SK-N-SH (cell line): Measurements from ENCODE around the gene PTPRB. TPM values are rescaled to one million over a fixed set of nuclear protein-coding genes. Genes with fewer than 3 reads are reported as not detected.

ENCODE experiments used
- CTCF ChIA-PET: fragments of 300-600, 350-600 bp; formaldehyde crosslinking; extraction: SDS; loops from one replicate; lab custom pipeline; 2021; lab: Yijun Ruan, JAX
- POLR2A ChIA-PET: fragments of 350-600 bp; sonication (Branson Sonifier 250); formaldehyde crosslinking; extraction: SDS; loops from one replicate; lab custom pipeline; 2020; ENCODE audit warnings: antibody characterized with exemption, inconsistent platforms; lab: Yijun Ruan, JAX
- DNase-seq: peaks from one replicate; pipeline ENCODE4 v3.0.0; 2012
- H2AFZ ChIP-seq: fragments of 200-600 bp; sonication (generic); 2 replicates; pipeline ENCODE4 v1.8.1; 2016; ENCODE audit warnings: antibody characterized with exemption, mild to moderate bottlenecking, low read depth
- H3F3A ChIP-seq: fragments of 200-600 bp; sonication (generic); replicated peaks from 2 replicates; pipeline ENCODE3; 2016; ENCODE audit warnings: antibody characterized with exemption, mild to moderate bottlenecking; ENCODE audit not compliant: insufficient read depth
- H3K27ac ChIP-seq, 2 experiments: fragments of 200-500 bp in 1 of 2; fragments of 200-600 bp in 1 of 2; sonication (Bioruptor generic) in 1 of 2; sonication (generic), shearing (Covaris generic) in 1 of 2; 2 replicates each; pipeline versions ENCODE4 v1.5.1 to v1.6.1; 2014 to 2016; ENCODE audit warnings: low read depth in 2 of 2, inconsistent platforms in 1 of 2, low read length in 1 of 2, mild to moderate bottlenecking in 1 of 2, mixed read lengths in 1 of 2
- H3K27me3 ChIP-seq: fragments of 200-600 bp; sonication (generic), shearing (Covaris generic); 2 replicates; pipeline ENCODE4 v1.6.1; 2016; ENCODE audit warnings: mixed run types; ENCODE audit not compliant: insufficient read depth
- H3K36me3 ChIP-seq, 2 experiments: fragments of 200-500 bp in 1 of 2; fragments of 200-600 bp in 1 of 2; sonication (Bioruptor generic) in 1 of 2; sonication (generic) in 1 of 2; replicated peaks in 1 of 2; 2 replicates each; pipeline versions ENCODE3 to v1.5.1; 2014 to 2016; ENCODE audit warnings: low read length in 1 of 2, mild to moderate bottlenecking in 1 of 2; ENCODE audit not compliant: insufficient read depth in 2 of 2, control insufficient read depth in 1 of 2
- H3K4me1 ChIP-seq, 2 experiments: fragments of 200-500 bp in 1 of 2; fragments of 200-600 bp in 1 of 2; sonication (Bioruptor generic) in 1 of 2; sonication (generic), shearing (Covaris generic) in 1 of 2; 2 replicates each; pipeline versions ENCODE4 v1.5.1 to v1.6.1; 2014 to 2016; ENCODE audit warnings: low read depth in 1 of 2, low read length in 1 of 2, mixed run types in 1 of 2; ENCODE audit not compliant: insufficient read depth in 2 of 2, control insufficient read depth in 1 of 2
- H3K4me2 ChIP-seq: fragments of 200-600 bp; sonication (generic), shearing (Covaris generic); 2 replicates; pipeline ENCODE4 v1.6.1; 2017; ENCODE audit warnings: mixed run types
- H3K4me3 ChIP-seq, 2 experiments: fragments of 200-500 bp in 1 of 2; fragments of 200-600 bp in 1 of 2; sonication (Bioruptor generic) in 1 of 2; sonication (generic), shearing (Covaris generic) in 1 of 2; 2 replicates each; pipeline versions ENCODE4 v1.5.1 to v1.8.1; 2014 to 2016; ENCODE audit warnings: low read depth in 2 of 2, inconsistent platforms in 1 of 2, low read length in 1 of 2, mild to moderate bottlenecking in 1 of 2, mixed read lengths in 1 of 2, moderate library complexity in 1 of 2
- H3K79me2 ChIP-seq: fragments of 200-600 bp; sonication (generic); 2 replicates; pipeline ENCODE4 v1.8.1; 2017; ENCODE audit warnings: mild to moderate bottlenecking; ENCODE audit not compliant: insufficient read depth
- H3K9ac ChIP-seq: fragments of 200-600 bp; sonication (generic); 2 replicates; pipeline ENCODE4 v1.6.1; 2017; ENCODE audit warnings: mixed run types
- H3K9me2 ChIP-seq: fragments of 200-600 bp; sonication (generic); 2 replicates; pipeline ENCODE4 v1.6.1; 2017; ENCODE audit warnings: mixed run types
- H3K9me3 ChIP-seq: fragments of 200-600 bp; sonication (generic); 2 replicates; pipeline ENCODE4 v1.6.1; 2017; ENCODE audit warnings: mixed run types, mild to moderate bottlenecking, moderate library complexity
- H4K20me1 ChIP-seq: fragments of 200-600 bp; sonication (generic); 2 replicates; pipeline ENCODE4 v1.6.1; 2017; ENCODE audit warnings: mild to moderate bottlenecking, mixed run types; ENCODE audit not compliant: insufficient read depth
- MAX ChIP-seq: IDR thresholded peaks from 2 replicates; pipeline ENCODE4 v1.4.0; 2012; ENCODE audit warnings: low read depth
- MEF2A ChIP-seq: IDR thresholded peaks from 2 replicates; pipeline ENCODE4 v1.4.0; 2012; ENCODE audit warnings: low read depth, borderline replicate concordance
- MXI1 ChIP-seq: IDR thresholded peaks from 2 replicates; pipeline ENCODE4 v1.6.1; 2012; ENCODE audit warnings: mild to moderate bottlenecking, low read depth, low read length, improper control_type of control experiment
- NFIC ChIP-seq: IDR thresholded peaks from 2 replicates; pipeline ENCODE4 v1.4.0; 2012; ENCODE audit warnings: borderline replicate concordance
- RAD21 ChIP-seq: IDR thresholded peaks from 2 replicates; pipeline ENCODE4 v1.6.1; 2012; ENCODE audit warnings: mild to moderate bottlenecking, low read length
- REST ChIP-seq: IDR thresholded peaks from 2 replicates; pipeline ENCODE4 v1.6.1; 2012; ENCODE audit warnings: mild to moderate bottlenecking, low read depth, low read length, moderate library complexity
- TCF12 ChIP-seq: IDR thresholded peaks from 2 replicates; pipeline ENCODE4 v1.4.0; 2012
- YY1 ChIP-seq: IDR thresholded peaks from 2 replicates; pipeline ENCODE4 v1.4.0; 2012; ENCODE audit warnings: low read depth, mild to moderate bottlenecking
- WGBS: methylation state at CpG from one replicate; pipeline ENCODE4 v1.1.6; 2017; ENCODE audit warnings: low lambda C conversion rate; 5-methylcytosine and 5-hydroxymethylcytosine counted together
- polyA plus RNA-seq, 3 experiments: library from polyadenylated mRNA; depleted of rRNA; stranded (reverse); fragments of >200 nt; gene quantifications; 2 replicates each; pipeline ENCODE4 v1.2.3, GENCODE V29; 2012
- TF ChIP-seq, protein P1 (sequence below): fragments of 150-350 bp; IDR thresholded peaks from 2 replicates; pipeline ENCODE4 v1.6.1; 2016; ENCODE audit warnings: mild to moderate bottlenecking, low read depth, low read length
- TF ChIP-seq, protein P2 (sequence below): fragments of 150-350 bp; IDR thresholded peaks from 2 replicates; pipeline ENCODE4 v1.6.1; 2017; ENCODE audit warnings: antibody characterized with exemption, low read length, low read depth, borderline replicate concordance

Gene PTPRB
- polyA plus RNA-seq, 1 of the 3 experiments (the other 2 are of a cell fraction), result 1.1 TPM

DNA sequence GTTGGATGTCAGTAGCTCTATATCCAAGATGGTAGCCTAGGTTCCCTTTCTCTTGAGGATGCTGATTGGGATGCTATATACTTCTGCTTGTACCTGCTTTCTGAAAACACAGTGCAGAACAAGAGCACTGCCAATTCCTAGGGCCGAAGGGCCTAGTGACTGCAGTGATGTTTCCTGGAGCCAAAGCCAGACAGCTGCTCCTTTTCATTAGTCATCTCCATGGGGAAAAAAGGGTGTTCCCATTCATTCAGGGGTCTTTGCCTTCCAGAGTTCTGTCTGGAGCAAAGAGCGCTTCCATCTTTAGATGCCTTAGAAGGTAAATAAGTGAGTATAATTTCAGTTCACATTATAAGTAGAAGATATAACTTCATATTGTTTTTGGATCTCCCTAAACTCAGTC lies 85.5 kb downstream of the PTPRB start (continued):
- TF ChIP-seq REST (no peak), YY1 (no peak), MAX (no peak), TCF12 (no peak), RAD21 (no peak), MXI1 (no peak)
- TF ChIP-seq, protein P1, sequence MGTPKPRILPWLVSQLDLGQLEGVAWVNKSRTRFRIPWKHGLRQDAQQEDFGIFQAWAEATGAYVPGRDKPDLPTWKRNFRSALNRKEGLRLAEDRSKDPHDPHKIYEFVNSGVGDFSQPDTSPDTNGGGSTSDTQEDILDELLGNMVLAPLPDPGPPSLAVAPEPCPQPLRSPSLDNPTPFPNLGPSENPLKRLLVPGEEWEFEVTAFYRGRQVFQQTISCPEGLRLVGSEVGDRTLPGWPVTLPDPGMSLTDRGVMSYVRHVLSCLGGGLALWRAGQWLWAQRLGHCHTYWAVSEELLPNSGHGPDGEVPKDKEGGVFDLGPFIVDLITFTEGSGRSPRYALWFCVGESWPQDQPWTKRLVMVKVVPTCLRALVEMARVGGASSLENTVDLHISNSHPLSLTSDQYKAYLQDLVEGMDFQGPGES, result no peak
- TF ChIP-seq, protein P2, sequence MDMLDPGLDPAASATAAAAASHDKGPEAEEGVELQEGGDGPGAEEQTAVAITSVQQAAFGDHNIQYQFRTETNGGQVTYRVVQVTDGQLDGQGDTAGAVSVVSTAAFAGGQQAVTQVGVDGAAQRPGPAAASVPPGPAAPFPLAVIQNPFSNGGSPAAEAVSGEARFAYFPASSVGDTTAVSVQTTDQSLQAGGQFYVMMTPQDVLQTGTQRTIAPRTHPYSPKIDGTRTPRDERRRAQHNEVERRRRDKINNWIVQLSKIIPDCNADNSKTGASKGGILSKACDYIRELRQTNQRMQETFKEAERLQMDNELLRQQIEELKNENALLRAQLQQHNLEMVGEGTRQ, result no peak

- Histone ChIP-seq H3K4me1 (peaks cover 0 to 3% of the 10 kb centered on the region in 2 experiments; a peak in 2 of 4 replicates), H3K27me3 (no peaks in the 10 kb centered on the region), H3K9me2 (no peaks in the 10 kb centered on the region), H3K9ac (no peak overlapping the region), H2AFZ (no peak overlapping the region), H4K20me1 (no peaks in the 10 kb centered on the region), H3K4me2 (no peak overlapping the region), H3K27ac (no peak overlapping the region), H3F3A (no peaks in the 10 kb centered on the region), H3K9me3 (no peaks in the 10 kb centered on the region), H3K79me2 (no peaks in the 10 kb centered on the region), H3K36me3 (no peaks in the 10 kb centered on the region), H3K4me3 (no peak overlapping the region)
- no peak for DNase-seq
- ChIA-PET CTCF (interaction anchor here (1.3 kb wide), 1 partner anchor 9 kb away, joined by 4 read pairs; no protein-coding TSS in a partner anchor), POLR2A (no interaction called here)
- TF ChIP-seq MEF2A, result no peak
- TF ChIP-seq NFIC, result no peak
- WGBS, result 77% methylated on average over 5 of the region's 6 CpGs
These were observed 87.0 kb downstream of the PTPRB start for GRCh38 chr12:70550180-70550577.
